Activated CD4-positive, alpha-beta T cell treated with anti-CD3 and anti-CD28 coated beads for 24 hours (primary cell): ENCODE results near the gene SPINT1.

Experiments
- DNase-seq, 2 donors: peaks; one replicate each; pipeline ENCODE4 v3.0.0-alpha.2; 2020; ENCODE audit warnings: low read depth in 2 of 2

The SPINT1 gene

DNA sequence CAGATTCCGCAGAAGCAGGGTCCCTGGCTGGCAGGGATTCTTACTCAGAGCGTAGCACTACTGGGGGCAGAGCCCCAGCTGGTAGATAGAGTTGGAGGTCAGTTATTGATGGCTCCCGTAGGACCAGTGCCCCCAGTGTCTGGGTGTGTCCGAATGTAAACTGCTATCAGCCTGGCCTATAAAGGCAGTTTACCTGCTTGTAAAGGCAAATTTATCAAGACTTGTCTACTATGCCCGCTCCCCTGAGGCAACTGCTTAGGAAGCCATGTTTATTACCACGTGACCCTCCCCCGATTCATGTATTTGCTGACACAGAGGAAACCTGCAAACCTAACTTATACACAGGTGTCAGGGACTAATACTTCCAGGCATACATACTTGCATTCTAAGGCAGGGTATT lies 14.7 kb upstream of the SPINT1 start:
- no peak for DNase-seq

DNA sequence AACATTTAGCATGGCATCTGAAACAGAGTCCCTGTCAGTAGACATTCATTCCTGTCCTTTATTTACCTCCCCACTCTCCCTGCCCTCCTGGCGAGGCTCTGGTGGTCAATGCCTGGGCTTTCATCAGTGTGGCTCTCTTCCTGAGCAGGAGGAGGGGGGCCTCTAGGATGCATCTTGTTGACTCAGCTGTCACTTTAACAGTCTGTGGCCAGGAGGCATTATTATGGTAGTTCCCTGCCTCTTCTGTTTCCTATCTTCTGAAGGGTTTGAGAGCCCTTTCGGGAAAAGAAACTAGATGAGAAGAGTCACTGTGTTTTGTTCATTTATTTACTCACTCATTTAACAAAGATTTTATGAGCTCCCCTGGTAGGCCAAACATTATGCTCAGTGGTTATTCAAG lies 13.0 kb upstream of the SPINT1 start:
- no peak for DNase-seq

DNA sequence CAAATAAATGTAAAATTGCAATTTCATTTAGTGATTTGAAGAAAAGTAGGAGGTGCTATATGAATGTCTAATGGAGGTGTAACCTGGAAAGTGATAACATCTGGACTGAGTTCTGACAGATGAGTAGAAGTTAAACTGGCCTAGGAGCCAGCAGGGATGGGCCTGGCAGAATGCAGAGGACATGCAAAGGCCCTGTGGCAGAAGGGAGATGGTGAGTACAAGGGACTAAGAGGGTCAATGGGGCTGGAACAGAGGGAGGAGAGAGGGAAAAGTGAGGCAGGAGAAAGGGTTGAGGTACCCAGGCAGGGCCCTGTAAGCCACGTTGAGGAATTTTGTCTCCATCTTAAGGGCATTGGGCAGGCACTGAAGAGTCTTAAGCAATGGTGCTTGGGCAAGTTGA lies 12.0 kb upstream of the SPINT1 start:
- no peak for DNase-seq

DNA sequence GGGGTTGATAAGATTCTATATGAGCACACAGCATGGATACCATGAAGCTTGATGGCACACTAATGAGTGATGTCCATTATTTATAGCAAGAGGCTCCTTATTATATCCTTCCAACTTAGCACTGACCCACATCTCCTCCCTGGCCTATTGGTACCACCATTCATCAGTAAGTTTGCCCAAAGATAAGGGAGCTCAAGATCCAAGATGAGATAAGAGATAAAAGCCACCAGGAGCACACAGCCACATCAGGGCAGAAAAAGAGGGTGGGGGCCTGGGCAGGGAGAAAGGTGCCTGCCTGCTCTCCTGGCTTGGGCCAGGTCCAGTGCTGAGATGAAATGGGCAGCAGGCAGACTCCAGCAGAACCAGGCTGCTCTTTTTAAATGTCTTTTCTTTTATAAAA lies 10.9 kb upstream of the SPINT1 start:
- DNase-seq: no peak

DNA sequence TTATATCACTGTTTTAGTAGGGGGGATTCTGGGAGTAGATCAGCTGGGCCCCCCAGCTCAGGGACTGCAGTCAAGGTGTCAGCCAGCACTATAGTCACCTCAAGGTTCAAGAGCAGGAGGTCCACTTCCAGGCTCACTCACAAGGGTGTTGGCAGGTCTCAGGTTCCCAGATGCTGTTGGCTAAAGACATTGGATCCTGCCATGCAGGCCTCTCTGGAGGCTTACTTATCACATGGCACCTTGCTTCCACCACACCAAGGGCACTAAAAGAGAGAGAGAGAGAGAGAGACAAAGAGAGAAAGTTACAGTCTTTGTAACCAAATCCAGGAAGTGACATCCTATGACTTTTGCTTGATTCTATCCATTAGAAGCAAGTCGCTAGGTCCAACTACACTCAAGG lies 7.8 kb upstream of the SPINT1 start:
- DNase-seq: no peak

DNA sequence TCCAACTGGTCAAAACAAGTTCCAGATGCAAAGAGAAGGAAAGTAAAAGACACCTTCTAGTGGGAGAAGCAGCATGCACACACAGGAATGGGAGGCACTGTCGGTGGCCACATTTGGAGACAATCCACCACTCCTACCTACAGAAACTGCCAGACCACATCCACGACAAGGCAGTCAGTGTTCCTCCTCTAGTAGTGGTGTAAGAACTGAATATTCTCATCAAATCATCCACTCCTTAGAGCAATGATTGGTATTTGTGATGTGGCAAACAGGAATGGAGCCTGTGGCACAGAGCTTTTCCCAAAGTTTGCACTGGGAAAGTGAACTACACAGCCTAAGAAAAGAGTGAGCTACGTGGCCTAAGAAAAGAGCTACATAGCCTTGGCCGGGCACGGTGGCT lies 5.1 kb upstream of the SPINT1 start:
- DNase-seq: no peak

DNA sequence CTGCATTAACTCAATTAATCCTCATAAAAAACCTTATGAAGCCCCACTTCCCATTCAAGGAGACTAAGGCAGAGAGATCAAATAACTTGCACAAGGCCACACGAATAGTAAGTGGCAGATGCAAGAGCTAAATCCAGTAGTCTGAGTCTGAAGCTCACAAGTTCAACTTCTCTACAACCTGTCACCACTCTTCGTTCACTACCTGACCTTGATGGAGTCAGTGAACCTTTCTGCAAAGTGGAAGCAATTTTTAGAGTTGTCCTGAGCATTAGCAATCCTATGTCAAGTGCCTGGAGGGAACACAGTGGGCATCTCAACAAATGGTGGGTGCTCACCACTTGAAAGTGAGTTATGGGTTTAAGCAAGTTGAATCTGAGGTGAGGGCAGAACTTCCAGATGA lies 2.1 kb upstream of the SPINT1 start:
- no peak for DNase-seq

DNA sequence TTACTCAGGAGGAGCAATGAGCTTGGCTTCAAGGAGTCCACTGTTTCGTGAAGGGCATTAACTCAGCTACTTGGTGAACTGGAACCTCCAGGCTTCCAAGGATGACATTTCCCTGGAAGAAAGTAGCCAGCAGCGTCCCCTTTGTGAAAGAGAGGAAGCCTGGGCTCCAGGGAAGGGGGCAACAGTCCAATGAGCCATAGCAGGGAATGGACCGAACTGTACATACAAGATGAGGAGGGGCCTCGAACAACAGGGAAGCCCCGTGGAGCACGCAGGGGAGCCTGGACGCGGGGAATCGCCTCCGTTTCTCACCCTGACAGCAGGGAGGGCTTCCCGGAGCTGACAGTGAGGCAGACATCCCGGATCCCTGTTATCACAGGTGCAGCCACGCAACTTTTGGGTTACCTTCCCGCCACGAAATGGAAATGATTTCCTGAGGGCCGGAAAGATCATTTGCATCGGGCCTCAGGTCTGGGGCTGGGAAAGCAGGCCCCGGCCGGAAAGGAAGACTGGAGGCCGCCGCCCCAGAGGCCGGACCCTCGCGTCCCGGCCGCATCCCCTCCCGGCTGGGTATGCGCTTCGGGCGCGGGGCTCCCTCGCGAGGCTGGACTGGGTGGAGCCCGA lies 475 bp upstream of the SPINT1 start:
- DNase-seq: no peak

DNA sequence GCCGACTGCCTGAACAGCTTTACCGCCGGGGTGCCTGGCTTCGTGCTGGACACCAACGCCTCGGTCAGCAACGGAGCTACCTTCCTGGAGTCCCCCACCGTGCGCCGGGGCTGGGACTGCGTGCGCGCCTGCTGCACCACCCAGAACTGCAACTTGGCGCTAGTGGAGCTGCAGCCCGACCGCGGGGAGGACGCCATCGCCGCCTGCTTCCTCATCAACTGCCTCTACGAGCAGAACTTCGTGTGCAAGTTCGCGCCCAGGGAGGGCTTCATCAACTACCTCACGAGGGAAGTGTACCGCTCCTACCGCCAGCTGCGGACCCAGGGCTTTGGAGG lies 815 bp downstream of the SPINT1 start:
- DNase-seq: peak in 1 of 2 donors; percentile 17

DNA sequence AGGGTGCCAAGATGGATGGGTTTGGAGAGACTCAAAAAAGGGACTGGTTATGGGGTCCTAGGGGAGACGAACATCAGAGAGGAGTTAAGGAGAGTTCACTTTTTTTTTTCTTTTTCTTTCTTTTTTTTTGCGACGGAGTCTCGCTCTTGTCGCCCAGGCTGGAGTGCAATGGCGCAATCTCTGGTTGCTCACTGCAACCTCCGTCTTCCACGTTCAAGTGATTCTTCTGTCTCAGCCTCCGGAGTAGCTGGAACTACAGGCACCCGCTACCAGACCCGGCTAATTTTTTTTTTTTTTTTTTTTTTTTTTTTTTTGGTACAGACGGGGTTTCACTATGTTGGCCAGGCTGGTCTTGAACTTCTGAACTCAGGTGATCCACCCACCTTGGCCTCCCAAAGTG lies 1.2 kb downstream of the SPINT1 start:
- no peak for DNase-seq

DNA sequence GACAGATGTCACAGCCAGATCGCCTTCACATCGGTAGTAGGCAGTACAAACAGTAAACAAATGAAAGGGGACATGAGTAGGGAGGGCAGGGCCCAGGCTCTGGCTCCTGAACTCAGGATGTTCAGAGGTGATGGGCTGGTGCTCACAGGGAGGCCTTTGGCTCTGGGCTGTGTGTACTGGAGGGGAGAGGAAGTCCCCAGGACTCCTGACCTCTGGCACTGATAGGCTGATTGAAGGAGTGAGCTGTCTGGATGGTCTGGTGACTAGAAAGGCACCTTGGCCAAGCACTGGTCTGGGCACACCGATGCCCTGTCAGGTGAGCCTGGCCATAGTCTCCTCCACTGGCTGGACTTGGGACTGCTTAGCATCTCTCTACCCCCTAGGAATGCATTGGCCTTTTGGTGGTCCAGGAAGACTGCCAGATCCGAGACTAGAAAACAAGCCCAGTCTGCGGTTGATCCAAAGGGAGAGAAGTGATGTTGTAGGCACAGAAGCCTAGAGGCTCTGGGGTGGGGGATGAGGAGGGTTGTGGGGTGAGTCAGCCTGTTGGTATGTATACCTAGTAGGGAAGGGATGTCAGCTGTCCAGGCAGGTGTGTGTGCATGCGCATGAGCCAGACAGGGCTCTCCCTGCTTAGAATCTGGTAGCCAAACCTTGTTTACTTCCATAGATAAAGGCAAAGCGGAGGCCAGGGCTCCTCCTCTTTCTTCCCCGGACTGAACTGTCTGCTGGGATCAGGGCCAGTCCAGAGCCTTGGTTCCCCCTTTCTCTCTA lies 1.9 kb downstream of the SPINT1 start:
- DNase-seq: no peak

DNA sequence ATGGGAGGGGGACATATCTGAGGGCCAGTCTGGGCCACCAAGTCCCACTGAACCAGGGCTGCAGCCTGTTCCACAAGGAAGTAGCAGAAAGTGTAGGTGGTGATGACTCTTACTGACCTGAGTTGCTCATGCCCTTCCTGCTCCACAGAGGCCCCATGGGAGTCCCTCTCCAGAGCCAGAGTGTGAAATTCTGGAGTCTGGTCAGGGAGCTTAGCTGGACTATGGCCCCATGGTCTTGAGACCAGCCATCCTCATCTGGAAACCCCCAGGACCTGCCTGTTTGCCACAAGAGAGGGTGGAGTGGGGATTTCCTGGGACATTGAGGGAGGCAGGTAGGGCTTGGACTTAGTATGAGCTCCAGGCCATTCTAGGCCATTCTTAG lies 3.0 kb downstream of the SPINT1 start:
- no peak for DNase-seq

DNA sequence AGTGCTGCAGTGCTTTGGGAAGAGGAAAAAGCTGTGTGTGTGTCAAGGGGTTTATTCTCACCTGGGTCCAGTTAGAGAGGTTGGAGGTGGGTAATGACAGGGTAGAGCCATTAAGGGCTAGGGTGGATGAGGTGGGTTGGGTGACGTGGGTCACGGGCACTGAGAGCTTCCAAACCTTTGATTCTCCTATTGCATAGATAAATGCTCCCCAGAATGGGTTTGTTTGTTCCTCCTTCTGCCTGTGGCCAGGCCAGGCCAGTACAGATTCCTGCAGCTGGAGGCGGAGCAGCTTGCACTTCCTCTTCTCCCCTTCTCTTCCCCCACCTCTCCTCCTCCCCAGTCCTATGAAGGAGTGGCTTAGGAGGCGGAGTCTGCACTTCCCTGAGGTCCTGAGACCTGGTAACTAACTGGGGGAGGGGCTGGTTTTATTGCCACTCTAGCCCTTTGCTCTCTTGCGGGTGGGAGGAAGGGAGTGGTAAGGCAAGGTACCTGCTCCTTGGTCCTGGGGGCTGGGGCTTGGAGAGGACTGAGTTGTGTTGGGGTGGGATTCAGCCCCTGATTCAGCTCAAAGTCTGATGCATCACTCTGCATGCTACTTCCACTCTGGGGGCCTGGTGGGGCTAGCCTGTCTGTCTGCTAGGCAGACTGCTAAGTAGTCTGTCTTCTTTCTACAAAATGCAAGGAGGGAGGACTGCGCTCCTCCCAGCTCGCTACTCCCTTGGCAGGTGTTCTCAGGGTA lies 3.5 kb downstream of the SPINT1 start:
- no peak for DNase-seq

DNA sequence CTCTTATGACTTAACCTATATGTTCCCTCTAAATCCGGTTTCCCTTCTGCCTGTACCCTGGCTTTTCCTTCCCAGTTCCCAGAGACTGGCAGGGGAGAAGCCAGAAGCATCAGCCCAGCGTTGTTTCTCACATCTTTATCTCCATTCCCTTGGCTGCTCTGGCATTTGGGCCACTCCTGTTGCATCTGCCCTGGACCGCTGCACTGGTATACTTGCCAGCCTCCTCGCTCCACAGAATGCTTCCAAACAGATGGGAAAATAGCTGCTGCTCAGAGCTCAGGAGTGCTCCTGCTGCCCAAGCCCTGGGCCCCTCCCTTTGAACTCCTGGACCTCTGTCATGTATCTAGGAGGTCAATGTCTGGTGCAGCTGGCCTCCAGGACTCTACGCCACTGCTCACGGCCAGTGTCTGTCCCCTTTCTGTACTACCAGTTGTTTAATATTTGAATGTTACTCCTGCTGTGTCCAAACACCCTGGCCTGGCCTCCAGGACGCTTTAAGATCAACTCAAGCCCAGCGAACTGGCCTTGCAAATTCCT lies 6.8 kb downstream of the SPINT1 start:
- DNase-seq: no peak

DNA sequence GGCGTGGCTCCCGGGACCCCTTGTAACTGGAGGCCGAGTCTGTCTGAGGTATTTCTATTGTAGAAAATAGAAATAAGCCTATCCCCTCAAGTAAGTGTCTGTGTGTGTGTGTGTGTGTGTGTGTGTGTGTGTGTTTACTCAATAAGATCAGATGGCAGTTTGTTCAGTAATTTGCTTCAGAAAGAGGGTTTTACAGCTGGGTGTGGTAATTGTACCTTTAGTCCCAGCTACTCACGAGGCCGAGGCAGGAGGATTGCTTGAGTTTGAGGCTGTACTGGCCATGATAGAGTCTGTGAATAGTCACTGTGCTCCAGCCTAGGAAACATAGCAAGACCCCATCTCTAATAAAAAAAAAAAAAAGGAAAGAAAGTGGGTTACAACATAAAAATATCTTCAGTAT lies 8.7 kb downstream of the SPINT1 start:
- no peak for DNase-seq

DNA sequence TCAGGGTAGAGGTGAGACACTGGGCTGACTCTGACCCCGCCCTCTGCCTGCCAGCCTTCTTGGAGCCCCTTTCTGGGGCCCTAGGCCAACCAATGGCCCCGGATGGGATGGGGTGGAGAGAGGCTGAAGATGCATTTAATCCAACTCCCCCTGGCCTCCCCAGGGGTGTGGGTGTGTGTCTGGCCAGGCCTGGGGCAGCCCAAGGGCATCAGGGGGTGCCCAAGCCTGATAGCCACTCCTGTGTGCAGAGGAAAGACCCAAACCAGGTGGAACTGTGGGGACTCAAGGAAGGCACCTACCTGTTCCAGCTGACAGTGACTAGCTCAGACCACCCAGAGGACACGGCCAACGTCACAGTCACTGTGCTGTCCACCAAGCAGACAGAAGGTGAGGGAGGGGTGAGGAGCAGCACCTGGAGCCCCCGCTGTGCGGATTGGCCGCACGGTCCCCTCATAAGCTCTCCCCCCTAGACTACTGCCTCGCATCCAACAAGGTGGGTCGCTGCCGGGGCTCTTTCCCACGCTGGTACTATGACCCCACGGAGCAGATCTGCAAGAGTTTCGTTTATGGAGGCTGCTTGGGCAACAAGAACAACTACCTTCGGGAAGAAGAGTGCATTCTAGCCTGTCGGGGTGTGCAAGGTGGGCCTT lies 9.5 kb downstream of the SPINT1 start:
- DNase-seq: no peak

DNA sequence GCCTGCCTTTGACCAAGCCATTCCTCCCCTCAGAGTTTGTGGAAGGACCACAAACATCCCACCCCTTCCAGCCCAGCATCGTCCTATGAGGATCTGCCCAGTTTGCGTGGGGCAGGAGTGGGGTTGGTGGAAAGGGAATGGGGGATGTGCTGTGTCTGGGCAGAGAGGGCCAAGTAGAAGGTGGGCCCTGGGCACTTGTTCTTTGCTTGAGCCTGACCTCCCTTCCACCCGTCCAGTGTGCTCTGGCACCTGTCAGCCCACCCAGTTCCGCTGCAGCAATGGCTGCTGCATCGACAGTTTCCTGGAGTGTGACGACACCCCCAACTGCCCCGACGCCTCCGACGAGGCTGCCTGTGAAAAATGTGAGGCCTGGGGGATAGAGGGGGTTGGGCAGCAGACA lies 10.3 kb downstream of the SPINT1 start:
- DNase-seq: no peak

DNA sequence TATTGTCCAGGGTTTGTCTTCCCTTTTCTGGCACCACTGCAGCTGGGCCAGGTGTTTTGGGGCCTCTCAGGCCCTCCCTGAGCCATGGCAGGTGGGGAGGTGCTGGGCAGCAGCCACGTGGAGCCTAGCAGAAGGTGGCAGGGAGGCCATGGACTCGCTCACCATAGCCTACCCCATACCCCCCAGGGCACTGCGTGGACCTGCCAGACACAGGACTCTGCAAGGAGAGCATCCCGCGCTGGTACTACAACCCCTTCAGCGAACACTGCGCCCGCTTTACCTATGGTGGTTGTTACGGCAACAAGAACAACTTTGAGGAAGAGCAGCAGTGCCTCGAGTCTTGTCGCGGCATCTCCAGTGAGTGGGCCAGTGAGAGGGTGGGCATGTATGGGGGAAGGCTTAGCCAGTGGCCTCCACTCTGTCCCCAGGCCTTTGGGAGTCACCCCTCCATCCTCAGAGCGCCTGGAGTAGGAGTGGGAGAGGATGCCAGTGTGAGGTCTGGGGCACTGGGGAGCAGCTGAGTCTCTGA lies 11.9 kb downstream of the SPINT1 start:
- no peak for DNase-seq

DNA sequence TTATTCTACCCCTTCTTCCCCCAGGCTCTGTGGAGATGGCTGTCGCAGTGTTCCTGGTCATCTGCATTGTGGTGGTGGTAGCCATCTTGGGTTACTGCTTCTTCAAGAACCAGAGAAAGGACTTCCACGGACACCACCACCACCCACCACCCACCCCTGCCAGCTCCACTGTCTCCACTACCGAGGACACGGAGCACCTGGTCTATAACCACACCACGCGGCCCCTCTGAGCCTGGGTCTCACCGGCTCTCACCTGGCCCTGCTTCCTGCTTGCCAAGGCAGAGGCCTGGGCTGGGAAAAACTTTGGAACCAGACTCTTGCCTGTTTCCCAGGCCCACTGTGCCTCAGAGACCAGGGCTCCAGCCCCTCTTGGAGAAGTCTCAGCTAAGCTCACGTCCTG lies 12.9 kb downstream of the SPINT1 start:
- DNase-seq: no peak

DNA sequence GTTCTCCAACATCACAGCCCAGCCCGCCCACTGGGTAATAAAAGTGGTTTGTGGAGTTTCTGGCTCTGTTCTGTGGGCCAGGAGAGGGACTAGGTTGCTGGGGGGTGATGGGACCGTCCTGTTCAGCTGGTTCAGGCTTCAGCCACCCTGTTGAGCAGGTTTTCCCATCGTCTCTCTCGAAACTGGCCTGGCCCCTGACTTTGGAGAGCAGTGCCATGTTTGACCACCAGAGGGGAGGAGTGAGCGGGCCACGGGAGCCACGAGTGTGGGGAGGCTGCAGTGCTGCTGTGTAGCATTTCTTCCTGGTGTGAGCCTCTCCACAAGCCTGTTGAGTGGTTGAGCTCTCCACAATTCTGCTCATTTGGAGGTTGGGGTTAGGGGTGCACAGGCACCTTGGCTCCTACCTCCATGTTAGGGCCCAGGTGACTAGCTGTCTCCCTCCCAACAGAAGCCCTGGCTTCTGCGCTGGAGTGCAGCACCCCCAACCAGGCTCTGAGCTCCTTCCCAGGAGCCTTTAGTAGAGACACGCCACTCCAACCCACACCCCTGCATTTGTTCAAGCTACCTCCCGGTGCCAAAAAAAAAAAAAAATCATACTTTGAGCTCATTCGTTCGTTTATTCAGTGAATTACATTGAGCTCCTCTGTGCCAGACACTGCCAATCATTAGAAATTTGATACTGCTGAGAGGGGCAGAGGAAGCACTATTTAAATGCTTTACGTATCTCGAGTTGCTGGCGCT lies 13.9 kb downstream of the SPINT1 start:
- peak; percentile 72 to 79 for DNase-seq

DNA sequence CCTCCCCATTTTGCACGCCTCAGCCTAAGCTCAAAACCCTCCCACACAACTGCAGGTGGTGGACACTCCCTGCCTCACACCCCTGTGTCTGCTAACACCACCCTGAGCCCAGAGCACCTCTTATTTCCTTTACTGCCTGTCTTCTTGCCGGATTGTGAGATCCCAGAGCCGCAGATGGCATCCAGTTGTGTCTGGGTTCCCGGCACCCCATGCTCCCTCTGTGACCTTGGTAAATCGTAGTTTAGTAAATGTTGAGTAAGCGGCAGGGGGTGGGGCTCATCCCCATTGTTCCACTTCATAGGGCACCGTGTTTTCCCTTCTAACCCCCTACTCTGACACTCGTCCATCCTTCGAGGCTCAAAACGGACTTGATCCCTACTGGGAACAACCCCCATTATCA lies 14.9 kb downstream of the SPINT1 start:
- DNase-seq: no peak
